GM19324 (cell line): ENCODE measurements around the gene HNRNPUL1.
A peak's percentile ranks its signal among the peaks of the same experiment; 100 is the strongest.

Experiments used
- ATAC-seq: cut with Tn5 transposase; IDR thresholded peaks from one replicate; pipeline ENCODE4 v1.9.1; 2021; ENCODE audit warnings: mild to moderate bottlenecking, moderate library complexity; ENCODE audit not compliant: unreplicated experiment, low FRiP score

Gene HNRNPUL1

DNA sequence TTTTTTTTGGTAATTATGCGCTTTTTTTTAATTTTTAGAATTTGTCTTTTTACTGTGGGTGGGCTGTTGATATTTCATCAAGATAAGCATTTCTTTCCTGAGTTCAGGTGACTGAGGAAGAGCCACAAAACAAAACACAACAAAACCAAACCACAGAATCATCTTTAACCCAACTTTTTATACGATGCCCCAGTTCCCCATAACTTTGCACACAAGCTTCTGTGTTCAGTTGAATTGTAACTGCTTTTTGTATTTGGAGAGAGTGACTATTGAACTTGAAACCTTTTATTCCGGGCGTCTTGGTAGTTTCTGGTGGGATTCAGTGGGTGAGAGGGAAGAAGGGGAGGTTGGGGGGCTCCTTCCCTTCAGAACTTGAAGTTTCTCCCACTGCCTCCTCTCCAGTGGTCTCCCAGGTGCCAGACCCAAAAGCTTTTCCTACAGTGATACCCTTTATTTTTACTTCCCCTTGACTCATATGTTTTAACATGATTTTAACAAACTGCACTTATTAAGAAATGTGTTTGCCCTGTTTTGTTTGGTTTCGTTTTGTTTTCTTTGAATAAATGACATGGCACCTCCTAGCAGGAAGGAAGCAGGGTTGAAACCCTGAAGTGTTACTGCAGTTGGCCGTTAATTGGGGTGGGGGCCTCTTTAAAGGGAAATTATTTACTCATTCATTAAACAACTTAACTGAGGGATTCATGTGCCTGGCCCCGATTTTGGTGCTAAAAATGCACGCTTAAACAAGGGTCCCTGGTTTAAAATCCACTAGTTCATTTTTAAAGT, 43.1 kb downstream of the HNRNPUL1 start:
- no peak for ATAC-seq

DNA sequence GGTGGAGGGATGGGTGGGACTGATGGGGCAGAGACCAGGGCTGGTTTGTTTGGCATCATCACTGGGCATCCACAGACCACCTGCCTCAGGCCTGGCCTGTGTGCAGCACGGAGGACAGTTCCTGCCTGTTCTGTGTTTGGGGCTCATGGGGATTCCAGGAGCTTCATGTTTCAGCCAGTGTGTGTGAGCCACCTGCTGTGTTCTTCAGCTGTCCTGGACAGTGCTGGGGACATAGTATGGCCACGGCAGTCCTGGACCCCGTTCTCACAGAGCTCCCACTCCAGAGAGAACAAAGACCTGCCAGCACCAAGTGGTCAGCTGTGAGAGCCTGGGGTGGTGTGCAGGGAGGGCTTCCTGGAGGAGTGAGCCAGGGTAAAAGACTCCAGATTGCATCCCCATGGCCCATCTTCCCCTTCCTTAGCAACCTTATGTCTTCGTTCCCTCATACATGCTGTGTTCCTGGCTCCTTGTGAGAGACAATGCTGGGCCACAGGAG, 43.8 kb downstream of the HNRNPUL1 start:
- no peak for ATAC-seq

DNA sequence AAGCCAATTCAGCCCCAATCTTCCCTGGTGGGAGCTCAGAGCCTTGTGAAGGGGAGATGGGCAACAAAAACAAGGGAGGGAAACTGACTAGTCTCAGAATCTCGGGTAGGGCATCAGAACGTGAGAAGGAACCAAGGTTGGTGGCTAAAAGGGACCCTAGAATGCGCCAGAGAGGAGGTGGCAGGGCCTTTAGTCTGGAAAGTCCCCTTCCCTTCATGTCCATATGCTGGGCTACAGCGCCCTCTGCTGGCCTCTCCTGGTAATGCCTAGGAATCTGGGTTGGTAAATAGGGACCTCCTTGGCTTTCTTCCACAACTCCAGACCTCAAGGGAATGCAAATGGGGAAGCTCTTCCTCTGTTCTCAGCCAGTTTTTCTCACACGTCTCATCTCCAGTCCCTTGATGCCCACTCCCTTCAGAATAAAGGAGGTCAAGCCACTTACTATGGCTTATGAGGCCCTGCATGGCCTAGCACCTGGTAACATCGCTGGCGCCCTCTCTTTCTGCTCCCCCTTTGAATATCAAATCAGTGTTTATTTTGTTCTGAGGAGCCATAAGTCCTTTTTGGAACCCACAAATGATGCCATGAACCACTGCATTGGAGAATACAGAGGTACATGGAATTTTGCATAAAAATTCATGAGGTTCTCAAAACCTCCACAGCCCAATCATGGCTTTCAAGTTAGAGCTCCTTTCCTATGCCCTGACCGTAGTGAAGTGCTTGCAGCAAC, 44.4 kb downstream of the HNRNPUL1 start:
- peak; percentile 35 for ATAC-seq

DNA sequence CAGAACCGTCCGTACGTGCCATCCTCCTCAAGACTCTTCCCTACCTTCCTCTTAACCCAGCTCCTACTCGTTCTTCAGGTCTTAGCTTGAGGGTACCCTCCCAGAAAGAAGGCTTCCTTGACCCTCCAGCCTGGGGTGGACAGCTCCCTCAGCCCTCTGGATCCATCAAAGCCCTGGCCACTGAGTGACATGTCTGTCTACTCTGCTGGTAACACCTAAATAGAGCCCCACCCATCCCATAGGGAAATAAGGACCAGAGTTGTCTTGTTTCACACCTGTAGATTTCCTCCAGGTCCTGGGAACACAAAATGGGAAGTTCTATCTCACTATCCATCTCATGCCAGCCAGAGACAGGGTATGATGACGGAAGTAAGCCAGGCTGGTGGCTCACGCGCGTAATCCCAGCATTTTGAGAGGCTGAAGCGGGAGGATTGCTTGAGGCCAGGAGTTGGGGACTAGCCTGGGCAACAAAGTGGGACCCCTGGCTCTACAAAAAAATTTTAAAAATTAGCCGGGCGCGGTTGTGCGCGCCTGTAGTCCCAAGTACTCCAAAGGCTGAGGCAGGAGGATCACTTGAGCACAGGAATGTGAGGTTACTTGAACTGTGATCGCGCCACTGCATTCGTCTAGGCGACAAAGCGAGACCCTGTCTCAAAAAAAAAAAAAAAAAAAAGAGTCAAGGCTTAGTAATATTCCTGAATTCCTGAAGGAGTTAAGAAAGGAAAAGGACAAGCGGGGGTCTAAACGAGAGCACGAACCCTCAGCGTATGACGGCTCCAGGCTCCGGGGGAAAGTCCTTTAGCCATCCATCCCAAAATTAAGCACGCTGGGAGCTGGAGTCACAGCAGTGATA, 45.2 kb downstream of the HNRNPUL1 start:
- ATAC-seq: no peak

DNA sequence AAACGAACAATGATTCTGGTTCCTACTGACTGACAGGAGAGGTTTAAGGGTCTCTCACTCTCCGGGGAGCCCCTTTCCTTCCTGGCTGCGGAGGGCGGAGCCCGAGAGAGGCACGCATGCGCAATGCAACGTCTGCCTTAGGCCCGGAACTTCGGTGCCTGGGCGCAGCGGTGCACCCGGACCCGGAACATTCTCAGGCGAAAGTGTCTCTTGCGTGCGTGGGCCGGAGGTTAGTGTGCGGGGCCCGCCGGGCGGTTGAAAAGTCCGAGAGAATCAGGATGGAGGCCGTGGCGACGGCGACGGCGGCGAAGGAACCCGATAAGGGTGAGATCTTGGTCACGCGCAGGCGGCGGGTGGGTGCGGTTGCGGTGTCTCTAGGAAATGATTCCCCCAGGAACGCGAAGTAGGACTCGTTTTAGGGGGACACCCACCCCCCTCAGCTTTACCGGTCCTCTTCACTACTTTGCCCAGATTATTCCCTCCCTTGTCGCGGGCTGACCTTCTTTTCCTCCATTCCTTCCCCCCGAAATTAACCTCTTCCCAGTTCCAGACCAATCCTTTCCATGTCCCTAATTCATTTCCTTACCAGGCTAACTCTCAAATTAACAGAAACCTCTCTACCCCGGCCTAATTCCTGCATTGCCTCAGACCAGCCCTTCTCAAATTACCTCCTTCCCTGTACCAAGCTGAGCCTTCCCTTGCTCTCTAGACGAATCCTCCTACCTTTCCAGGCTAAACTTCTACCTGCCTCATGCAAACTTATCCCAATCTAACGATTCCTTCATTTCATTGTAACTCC, 46.1 kb downstream of the HNRNPUL1 start, which contains the start of gene CCDC97:
TSS of gene CCDC97 (plus strand) at position 140 of the 799 bp plus-strand sequence. CDS start at position 279, 139 bp downstream.
- ATAC-seq: peak; percentile 79

DNA sequence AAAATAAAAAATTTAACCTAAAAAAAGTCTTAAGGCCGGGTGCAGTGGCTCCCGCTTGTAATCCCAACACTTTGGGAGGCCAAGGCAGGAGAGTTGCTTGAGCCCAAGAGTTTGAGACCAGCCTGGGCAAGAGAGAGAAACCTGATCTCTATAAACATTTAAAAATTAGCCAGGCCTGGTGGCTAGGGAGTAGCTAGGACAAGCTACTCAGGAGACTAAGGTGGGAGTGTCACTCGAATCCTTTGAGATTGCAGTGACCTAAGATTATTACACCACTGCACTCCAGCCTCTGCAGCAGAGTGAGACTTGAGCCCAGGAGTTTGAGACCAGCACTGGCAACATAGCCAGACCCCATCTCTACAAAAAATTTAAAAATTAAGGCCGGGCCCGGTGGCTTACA, 46.9 kb downstream of the HNRNPUL1 start:
- no peak for ATAC-seq

DNA sequence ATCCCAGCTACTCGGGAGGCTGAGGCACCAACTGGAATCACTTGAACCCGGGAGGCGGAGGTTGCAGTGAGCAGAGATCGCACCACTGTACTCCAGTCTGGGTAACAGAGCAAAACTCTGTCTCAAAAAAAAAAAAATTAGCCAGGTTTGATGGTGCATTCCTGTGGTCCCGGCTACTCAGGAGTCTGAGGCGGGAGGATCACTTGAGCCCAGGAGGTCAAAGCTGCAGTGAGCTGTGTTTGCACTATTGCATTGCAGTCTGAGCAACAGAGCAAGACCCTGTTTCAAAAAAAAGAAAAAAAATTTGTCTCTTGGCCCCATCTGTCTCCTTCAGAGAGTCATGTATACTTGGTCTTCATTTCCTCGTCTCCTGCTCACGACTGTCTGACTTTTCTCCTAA, 47.4 kb downstream of the HNRNPUL1 start:
- no peak for ATAC-seq

DNA sequence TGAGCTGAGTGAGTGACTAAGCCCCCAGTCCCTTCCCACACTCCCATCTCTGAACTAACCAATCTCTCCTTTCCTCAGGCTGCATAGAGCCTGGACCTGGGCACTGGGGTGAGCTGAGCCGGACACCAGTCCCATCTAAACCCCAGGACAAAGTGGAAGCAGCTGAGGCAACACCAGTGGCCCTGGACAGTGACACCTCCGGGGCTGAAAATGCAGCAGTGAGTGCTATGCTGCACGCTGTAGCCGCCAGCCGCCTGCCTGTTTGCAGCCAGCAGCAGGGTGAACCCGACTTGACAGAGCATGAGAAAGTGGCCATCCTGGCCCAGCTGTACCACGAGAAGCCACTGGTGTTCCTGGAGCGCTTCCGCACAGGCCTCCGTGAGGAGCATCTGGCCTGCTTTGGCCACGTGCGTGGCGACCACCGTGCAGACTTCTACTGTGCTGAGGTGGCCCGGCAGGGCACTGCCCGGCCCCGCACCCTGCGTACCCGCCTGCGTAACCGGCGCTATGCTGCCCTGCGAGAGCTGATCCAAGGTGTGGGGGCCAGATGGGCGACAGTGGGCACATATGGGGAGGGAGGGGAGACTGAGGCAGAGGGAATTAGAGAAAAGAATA, 52.2 kb downstream of the HNRNPUL1 start:
- ATAC-seq: no peak

DNA sequence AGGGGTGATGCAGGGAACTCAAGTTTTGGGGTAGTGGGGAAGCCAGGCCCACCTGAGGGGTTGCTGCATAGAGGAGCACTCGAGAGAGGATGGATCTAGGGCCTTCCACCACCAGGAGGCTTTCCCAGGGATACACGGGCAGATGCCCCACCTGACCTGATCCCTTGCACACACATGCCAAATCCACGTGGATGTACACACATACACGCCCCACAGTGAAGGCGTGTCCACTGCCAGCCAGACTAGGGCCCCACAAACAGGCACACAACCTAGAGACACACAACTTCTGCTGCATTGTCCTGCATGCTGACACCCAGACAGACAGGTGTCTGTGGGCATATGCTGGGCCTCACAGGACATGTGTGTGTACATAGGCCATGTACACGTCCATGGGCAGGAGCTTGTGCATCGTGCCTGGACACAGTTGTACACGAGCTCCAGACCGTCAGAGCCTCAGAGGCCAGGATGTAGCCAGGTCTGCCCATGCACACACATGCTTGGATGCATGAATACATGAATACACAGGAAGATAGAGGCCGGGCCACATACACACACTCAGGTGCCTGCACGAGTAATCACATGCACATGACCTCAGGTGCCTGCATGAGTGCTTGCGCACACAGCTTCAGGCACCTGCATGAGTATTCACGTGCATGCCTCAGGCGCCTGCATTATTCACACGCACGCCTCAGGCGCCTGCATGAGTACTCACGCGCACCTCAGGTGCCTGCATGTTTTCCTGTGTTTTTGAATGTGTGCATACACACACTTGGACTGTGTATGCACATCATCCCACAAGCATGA, 54.7 kb downstream of the HNRNPUL1 start:
- no peak for ATAC-seq

DNA sequence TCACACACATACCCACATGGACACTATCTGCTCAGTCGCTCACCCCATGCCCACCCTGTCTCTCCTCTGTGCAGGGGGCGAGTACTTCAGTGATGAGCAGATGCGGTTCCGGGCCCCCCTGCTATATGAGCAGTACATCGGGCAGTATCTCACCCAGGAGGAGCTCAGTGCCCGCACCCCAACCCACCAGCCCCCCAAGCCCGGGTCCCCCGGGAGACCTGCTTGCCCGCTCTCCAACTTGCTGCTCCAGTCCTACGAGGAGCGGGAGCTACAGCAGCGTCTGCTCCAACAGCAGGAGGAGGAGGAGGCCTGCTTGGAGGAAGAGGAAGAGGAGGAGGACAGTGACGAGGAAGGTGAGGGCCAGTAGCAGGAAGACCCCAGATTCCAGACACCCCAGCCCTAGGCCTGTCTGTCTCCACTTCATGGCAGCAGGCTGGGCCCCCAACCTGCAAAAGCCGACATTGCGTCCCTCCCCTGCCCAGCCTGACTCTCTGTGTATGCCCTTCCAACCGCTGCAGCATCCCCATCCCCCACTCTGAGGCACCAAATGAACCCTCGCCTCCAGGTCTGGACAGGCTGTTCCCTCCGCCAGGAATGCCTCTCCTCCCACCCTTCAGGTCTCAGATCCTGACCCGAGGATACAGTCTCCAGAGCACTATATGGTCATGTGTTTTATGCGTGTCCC, 55.5 kb downstream of the HNRNPUL1 start:
- no peak for ATAC-seq

DNA sequence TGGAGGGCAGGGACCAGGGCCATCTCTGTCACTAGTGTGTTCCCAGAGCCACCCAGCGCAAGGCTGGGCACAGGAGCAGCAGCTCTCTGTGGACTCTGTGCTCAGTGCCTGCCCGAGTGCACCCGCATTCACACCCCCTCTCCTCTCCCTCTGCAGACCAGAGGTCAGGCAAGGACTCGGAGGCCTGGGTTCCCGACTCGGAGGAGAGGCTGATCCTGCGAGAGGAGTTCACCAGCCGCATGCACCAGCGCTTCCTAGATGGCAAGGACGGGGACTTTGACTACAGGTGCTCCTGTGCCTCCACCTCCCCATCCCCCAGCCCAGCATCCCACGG, 56.0 kb downstream of the HNRNPUL1 start:
- no peak for ATAC-seq

DNA sequence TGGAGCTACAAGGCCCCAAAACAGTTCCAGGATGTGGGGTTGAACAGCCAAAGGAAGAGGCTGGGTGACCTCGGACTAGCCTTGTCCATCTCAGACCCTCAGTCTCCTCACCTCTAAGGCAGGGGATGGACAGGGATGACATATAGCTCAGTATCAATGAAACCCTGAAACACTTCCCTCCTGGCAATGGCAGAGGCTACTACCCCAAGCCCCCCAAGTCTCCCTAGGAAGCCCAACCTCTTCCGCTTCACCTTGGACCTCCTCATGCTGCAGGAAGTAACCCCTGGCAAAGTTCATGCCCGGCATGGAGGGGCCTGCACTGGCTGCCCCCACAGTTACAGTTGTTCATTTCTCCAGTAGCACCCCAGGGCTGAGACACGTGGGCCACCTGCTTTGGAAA, 56.4 kb downstream of the HNRNPUL1 start:
- ATAC-seq: no peak

DNA sequence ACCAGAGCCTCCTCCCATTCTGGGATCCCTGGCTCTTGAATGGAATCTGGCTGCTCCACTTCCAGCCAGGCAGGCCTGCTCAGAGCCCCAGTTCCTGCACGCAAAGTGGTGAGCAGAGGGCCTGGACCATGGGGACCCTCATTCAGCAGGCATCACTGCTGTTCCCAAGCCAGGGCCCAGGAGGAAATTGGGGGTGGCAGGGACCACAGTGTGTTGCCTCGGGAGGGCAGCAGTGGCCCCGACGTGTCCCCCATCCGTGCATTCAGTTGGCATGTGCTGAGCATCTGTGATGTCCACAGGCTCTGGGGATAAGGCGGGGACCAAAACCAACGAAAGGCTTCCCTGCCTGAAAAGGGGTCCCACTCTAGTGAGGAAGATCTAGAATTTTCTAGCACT, 57.0 kb downstream of the HNRNPUL1 start:
- ATAC-seq: no peak

DNA sequence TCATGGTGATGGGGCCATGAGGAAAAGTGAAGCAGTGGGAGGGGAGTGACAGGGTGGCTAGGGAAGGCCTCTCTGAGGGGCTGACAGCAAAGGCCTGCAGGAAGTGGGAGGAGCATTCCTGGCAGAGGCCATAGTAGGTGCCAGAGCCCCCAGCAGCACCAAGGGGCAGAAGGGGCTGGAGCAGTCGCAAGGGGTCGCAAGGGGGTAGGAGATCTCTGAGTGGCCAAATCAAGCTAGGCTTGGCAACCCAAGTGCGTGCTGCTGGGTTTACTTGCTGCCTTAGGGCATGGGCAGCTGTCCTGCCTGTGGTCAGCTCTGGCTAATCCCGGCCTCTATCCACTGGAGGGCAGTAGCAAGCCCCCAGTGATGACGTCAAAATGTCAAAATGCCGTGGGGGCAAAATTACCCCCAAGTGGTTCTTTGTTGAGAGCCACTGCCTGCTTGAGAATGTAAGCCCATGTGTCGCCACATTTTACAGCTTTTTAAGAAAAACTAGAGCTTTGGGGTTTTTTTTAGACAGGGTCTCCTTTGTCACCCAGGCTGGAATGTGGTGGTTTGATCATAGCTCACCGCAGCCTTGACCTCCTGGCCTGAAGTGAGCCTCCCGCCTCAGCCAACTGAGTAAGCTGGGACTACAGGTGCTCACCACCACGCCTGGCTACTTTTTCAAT, 57.6 kb downstream of the HNRNPUL1 start:
- ATAC-seq: no peak

DNA sequence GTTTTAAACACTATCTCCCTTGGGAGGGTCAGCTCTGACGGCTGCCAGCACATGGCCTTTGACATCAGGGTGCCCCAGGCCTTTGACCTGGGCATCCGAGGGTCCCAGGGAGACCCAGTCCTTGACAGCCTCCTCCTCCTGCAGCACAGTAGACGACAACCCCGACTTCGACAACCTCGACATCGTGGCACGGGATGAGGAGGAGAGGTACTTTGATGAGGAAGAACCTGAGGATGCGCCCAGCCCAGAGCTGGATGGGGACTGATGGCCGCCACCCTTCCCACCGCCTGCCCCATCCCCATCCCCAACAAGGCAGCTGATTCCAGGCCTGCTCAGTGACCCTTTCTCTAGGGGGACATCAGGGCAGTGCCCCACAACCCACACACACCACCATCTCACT, 58.3 kb downstream of the HNRNPUL1 start:
- no peak for ATAC-seq

DNA sequence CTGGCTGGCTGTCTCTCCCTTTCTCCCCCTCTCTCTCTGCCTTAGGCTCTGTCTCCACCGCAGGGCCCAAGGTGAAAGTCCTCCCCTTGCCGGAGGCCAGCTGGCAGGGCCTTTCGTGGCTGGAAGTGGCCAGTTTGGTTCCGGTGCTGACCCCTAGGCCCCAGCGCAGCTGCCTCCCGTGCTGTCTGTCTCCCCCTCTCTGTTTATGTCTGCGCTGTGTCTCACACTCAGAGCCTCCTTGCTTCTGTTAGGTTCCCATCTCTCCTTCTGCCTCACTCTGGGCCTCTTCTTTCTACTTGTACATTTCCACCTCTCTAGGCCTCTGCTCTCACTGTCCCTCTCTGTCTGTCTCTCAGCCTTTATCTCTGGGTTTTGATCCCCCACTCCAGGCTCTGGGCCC, 58.9 kb downstream of the HNRNPUL1 start:
- no peak for ATAC-seq

DNA sequence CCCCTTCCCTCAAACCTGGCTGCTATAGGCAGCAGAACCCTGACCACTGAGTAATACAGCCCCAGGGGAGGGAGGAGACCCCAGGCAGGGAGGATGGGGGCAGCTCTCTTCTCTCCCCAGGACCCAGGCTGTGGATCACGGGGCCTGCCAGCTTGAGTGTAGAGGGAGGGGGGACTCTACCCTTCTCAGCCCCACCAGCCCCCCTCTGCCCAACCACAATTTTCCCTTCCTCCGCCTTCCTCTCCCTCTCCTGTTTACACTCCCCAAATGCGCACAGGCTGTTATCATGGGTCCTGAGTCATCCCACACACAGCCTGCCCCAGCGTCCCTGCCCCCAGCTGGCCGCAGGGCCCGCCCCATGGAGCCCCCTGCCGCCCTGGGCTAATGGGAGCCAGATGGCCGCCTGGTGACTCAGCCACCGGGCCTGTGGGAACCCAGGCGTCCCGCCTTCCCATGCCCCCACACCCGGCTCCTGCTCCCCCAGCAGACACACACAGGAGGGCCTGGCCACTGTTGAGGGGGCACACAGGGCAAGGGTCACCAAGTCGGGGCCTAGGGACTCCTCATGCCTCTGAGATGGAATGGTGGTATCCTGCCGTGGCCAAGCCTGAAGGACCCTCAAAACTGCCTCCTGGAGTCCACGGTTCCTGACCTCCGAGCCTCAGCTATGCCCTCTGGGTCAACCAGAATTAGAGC, 59.4 kb downstream of the HNRNPUL1 start:
- ATAC-seq: no peak
